HEK293 (cell line): ENCODE data around the gene CLCNKA.

Source experiments
- CTCF ChIA-PET: fragments of 350-600 bp; formaldehyde crosslinking; extraction: SDS; loops from one replicate; lab custom pipeline; 2021; ENCODE audit warnings: antibody characterized with exemption; lab: Yijun Ruan, JAX
- POLR2A ChIA-PET: fragments of 300-600 bp; formaldehyde crosslinking; extraction: SDS; loops from one replicate; lab custom pipeline; 2020; ENCODE audit warnings: antibody characterized with exemption, inconsistent platforms; lab: Yijun Ruan, JAX
- H3K27ac ChIP-seq: fragments of 200-500 bp; sonication (Bioruptor generic); 2 replicates; pipeline ENCODE4 v1.5.1; 2014; ENCODE audit warnings: low read depth, low read length, control low read depth, inconsistent platforms; ENCODE audit errors: extremely low read depth
- H3K36me3 ChIP-seq, 2 experiments: fragments of 200-500 bp in 1 of 2; sonication (Bioruptor generic) in 1 of 2; 1 replicate in 1 of 2; 2 replicates in 1 of 2; pipeline ENCODE4 v1.5.1; 2014 to 2017; ENCODE audit warnings: inconsistent platforms in 2 of 2, low read length in 2 of 2; ENCODE audit not compliant: control insufficient read depth in 2 of 2, insufficient read depth in 1 of 2
- H3K4me1 ChIP-seq: fragments of 200-500 bp; sonication (Bioruptor generic); 2 replicates; pipeline ENCODE4 v1.5.1; 2014; ENCODE audit warnings: mild to moderate bottlenecking, low read length, inconsistent platforms; ENCODE audit not compliant: control insufficient read depth, insufficient read depth
- H3K4me3 ChIP-seq: 2 replicates; pipeline ENCODE4 v1.5.1; 2011; ENCODE audit warnings: low read depth, mild to moderate bottlenecking, control low read depth, low read length, moderate library complexity
- H3K9me3 ChIP-seq: fragments of 200-500 bp; sonication (Bioruptor generic); 2 replicates; pipeline ENCODE4 v1.5.1; 2014; ENCODE audit warnings: low read depth, low read length, inconsistent platforms; ENCODE audit not compliant: control insufficient read depth, insufficient read depth
- AEBP2 ChIP-seq: fragments of 450-650 bp; formaldehyde crosslinking; IDR thresholded peaks from 2 replicates; pipeline ENCODE4 v1.5.1; 2016; ENCODE audit warnings: missing biosample characterization, missing genetic modification characterization, borderline replicate concordance
- CTCF ChIP-seq: fragments of 450-650 bp; formaldehyde crosslinking; IDR thresholded peaks from 2 replicates; pipeline ENCODE4 v1.5.1; 2016; ENCODE audit warnings: missing biosample characterization, missing genetic modification characterization
- GLIS1 ChIP-seq: fragments of 450-650 bp; formaldehyde crosslinking; IDR thresholded peaks from 2 replicates; pipeline ENCODE4 v1.5.1; 2016; ENCODE audit warnings: missing biosample characterization, missing genetic modification characterization
- SCRT1 ChIP-seq: fragments of 450-650 bp; formaldehyde crosslinking; IDR thresholded peaks from 2 replicates; pipeline ENCODE4 v1.5.1; 2016; ENCODE audit warnings: missing biosample characterization, missing genetic modification characterization, borderline replicate concordance
- SP2 ChIP-seq: fragments of 450-650 bp; formaldehyde crosslinking; IDR thresholded peaks from 2 replicates; pipeline ENCODE4 v1.5.1; 2016; ENCODE audit warnings: missing biosample characterization, missing genetic modification characterization
- SP3 ChIP-seq: fragments of 450-650 bp; formaldehyde crosslinking; IDR thresholded peaks from 2 replicates; pipeline ENCODE4 v1.5.1; 2016; ENCODE audit warnings: missing biosample characterization, missing genetic modification characterization
- ZBTB17 ChIP-seq: fragments of 450-650 bp; formaldehyde crosslinking; IDR thresholded peaks from 2 replicates; pipeline ENCODE4 v1.5.1; 2016; ENCODE audit warnings: missing biosample characterization, missing genetic modification characterization
- ZBTB8A ChIP-seq: fragments of 450-650 bp; formaldehyde crosslinking; IDR thresholded peaks from 2 replicates; pipeline ENCODE4 v1.5.1; 2016; ENCODE audit warnings: missing biosample characterization, missing genetic modification characterization
- ZNF311 ChIP-seq: fragments of 450-650 bp; formaldehyde crosslinking; IDR thresholded peaks from 2 replicates; pipeline ENCODE4 v1.5.1; 2017; ENCODE audit warnings: missing biosample characterization, missing genetic modification characterization, borderline replicate concordance
- ZNF391 ChIP-seq: fragments of 450-650 bp; formaldehyde crosslinking; IDR thresholded peaks from 2 replicates; pipeline ENCODE4 v1.5.1; 2016; ENCODE audit warnings: low read depth, missing biosample characterization, missing genetic modification characterization, borderline replicate concordance
- ZNF423 ChIP-seq: fragments of 450-650 bp; formaldehyde crosslinking; IDR thresholded peaks from 2 replicates; pipeline ENCODE4 v1.5.1; 2016; ENCODE audit warnings: missing biosample characterization, missing genetic modification characterization
- ZNF501 ChIP-seq: fragments of 450-650 bp; formaldehyde crosslinking; IDR thresholded peaks from 2 replicates; pipeline ENCODE4 v1.5.1; 2016; ENCODE audit warnings: missing biosample characterization, missing genetic modification characterization
- ZNF555 ChIP-seq: fragments of 450-650 bp; formaldehyde crosslinking; conservative IDR thresholded peaks from 2 replicates; pipeline ENCODE4 v1.5.1; 2017; ENCODE audit warnings: missing biosample characterization, mild to moderate bottlenecking, missing genetic modification characterization, inconsistent platforms
- ZNF629 ChIP-seq: fragments of 450-650 bp; formaldehyde crosslinking; IDR thresholded peaks from 2 replicates; pipeline ENCODE4 v1.5.1; 2017; ENCODE audit warnings: missing biosample characterization, missing genetic modification characterization
- ZNF658 ChIP-seq: fragments of 450-650 bp; formaldehyde crosslinking; IDR thresholded peaks from 2 replicates; pipeline ENCODE4; 2016; ENCODE audit warnings: missing biosample characterization, missing genetic modification characterization
- ZNF664 ChIP-seq: fragments of 450-650 bp; formaldehyde crosslinking; IDR thresholded peaks from 2 replicates; pipeline ENCODE4 v1.5.1; 2016; ENCODE audit warnings: missing biosample characterization, missing genetic modification characterization
- ZNF777 ChIP-seq: fragments of 450-650 bp; formaldehyde crosslinking; IDR thresholded peaks from 2 replicates; pipeline ENCODE4 v1.5.1; 2017; ENCODE audit warnings: missing biosample characterization, missing genetic modification characterization, borderline replicate concordance
- TF ChIP-seq, protein P1 (sequence below): fragments of 450-650 bp; formaldehyde crosslinking; IDR thresholded peaks from 2 replicates; pipeline ENCODE4; 2016; ENCODE audit warnings: missing biosample characterization, missing genetic modification characterization
- TF ChIP-seq, protein P2 (sequence below): fragments of 450-650 bp; formaldehyde crosslinking; IDR thresholded peaks from 2 replicates; pipeline ENCODE4 v1.5.1; 2016; ENCODE audit warnings: missing biosample characterization, missing genetic modification characterization
- TF ChIP-seq, protein P3 (sequence below): fragments of 450-650 bp; IDR thresholded peaks from 2 replicates; pipeline ENCODE4 v1.5.1; 2018; ENCODE audit warnings: missing biosample characterization, mild to moderate bottlenecking, missing genetic modification characterization
- TF ChIP-seq, protein P4 (sequence below): fragments of 450-650 bp; formaldehyde crosslinking; IDR thresholded peaks from 2 replicates; pipeline ENCODE4 v1.5.1; 2016; ENCODE audit warnings: missing biosample characterization, missing genetic modification characterization

CLCNKA gene

GRCh38 chr1:16077406-16078245, 55.8 kb downstream of the CLCNKA start:
- no peak overlapping the region for H3K27ac ChIP-seq
- ChIA-PET CTCF (interaction anchor here (0.5 to 9.7 kb wide), 13 partner anchors 8 to 909 kb away, joined by 3 to 427 read pairs (median 9); partner anchors contain the start of gene EPHA2), POLR2A (interaction anchor here (0.5 kb wide), 1 partner anchor 122 kb away, joined by 4 read pairs; no protein-coding TSS in a partner anchor)
- H3K36me3 ChIP-seq = no peaks in the 10 kb centered on the region
- H3K4me3 ChIP-seq = no peak overlapping the region
- H3K9me3 ChIP-seq = no peaks in the 10 kb centered on the region
- TF ChIP-seq ZNF664 (tag by site-specific recombination) = peak; percentile 67; the same call in 1 of the 2 replicates
- no peak for TF ChIP-seq ZNF311 (tag by site-specific recombination)
- peak; percentile 65 for TF ChIP-seq SP2 (tag by site-specific recombination)
- no peak for TF ChIP-seq ZNF777 (tag by site-specific recombination)
- H3K4me1 ChIP-seq = no peaks in the 10 kb centered on the region

GRCh38 chr1:16078925-16079656, 57.3 kb downstream of the CLCNKA start:
- H3K9me3 ChIP-seq = no peaks in the 10 kb centered on the region
- H3K36me3 ChIP-seq = no peaks in the 10 kb centered on the region
- H3K4me3 ChIP-seq = no peak overlapping the region
- ChIA-PET CTCF (interaction anchor here (0.6 to 9.7 kb wide), 37 partner anchors 10 to 775 kb away, joined by 3 to 427 read pairs (median 5); partner anchors contain the start of gene EPHA2), POLR2A (interaction anchor here (0.6 to 1.1 kb wide), 3 partner anchors 102 to 128 kb away, joined by 3 to 4 read pairs (median 3); no protein-coding TSS in a partner anchor)
- H3K4me1 ChIP-seq = no peaks in the 10 kb centered on the region
- H3K27ac ChIP-seq = no peak overlapping the region
- TF ChIP-seq, protein P1, sequence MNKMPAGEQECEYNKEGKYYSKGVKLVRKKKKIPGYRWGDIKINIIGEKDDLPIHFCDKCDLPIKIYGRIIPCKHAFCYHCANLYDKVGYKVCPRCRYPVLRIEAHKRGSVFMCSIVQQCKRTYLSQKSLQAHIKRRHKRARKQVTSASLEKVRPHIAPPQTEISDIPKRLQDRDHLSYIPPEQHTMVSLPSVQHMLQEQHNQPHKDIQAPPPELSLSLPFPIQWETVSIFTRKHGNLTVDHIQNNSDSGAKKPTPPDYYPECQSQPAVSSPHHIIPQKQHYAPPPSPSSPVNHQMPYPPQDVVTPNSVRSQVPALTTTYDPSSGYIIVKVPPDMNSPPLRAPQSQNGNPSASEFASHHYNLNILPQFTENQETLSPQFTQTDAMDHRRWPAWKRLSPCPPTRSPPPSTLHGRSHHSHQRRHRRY (tag by site-specific recombination) = no peak
- peak; percentile 92 for TF ChIP-seq CTCF (tag by site-specific recombination)
- peak; percentile 29; the same call in 1 of the 2 replicates for TF ChIP-seq ZNF629 (tag by site-specific recombination)
- TF ChIP-seq, protein P2, sequence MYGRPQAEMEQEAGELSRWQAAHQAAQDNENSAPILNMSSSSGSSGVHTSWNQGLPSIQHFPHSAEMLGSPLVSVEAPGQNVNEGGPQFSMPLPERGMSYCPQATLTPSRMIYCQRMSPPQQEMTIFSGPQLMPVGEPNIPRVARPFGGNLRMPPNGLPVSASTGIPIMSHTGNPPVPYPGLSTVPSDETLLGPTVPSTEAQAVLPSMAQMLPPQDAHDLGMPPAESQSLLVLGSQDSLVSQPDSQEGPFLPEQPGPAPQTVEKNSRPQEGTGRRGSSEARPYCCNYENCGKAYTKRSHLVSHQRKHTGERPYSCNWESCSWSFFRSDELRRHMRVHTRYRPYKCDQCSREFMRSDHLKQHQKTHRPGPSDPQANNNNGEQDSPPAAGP (tag by site-specific recombination) = peak; percentile 59; the same call in 1 of the 2 replicates
- TF ChIP-seq ZNF423 (tag by site-specific recombination) = 0 out of 2 replicates have a peak, but pooled peaks have one; percentile 13
- TF ChIP-seq ZNF391 (tag by site-specific recombination) = 0 out of 2 replicates have a peak, but pooled peaks have one; percentile 44
- TF ChIP-seq, protein P3, sequence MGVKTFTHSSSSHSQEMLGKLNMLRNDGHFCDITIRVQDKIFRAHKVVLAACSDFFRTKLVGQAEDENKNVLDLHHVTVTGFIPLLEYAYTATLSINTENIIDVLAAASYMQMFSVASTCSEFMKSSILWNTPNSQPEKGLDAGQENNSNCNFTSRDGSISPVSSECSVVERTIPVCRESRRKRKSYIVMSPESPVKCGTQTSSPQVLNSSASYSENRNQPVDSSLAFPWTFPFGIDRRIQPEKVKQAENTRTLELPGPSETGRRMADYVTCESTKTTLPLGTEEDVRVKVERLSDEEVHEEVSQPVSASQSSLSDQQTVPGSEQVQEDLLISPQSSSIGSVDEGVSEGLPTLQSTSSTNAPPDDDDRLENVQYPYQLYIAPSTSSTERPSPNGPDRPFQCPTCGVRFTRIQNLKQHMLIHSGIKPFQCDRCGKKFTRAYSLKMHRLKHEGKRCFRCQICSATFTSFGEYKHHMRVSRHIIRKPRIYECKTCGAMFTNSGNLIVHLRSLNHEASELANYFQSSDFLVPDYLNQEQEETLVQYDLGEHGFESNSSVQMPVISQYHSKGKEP (tag by site-specific recombination) = 0 out of 2 replicates have a peak, but pooled peaks have one; percentile 40
- TF ChIP-seq, protein P4, sequence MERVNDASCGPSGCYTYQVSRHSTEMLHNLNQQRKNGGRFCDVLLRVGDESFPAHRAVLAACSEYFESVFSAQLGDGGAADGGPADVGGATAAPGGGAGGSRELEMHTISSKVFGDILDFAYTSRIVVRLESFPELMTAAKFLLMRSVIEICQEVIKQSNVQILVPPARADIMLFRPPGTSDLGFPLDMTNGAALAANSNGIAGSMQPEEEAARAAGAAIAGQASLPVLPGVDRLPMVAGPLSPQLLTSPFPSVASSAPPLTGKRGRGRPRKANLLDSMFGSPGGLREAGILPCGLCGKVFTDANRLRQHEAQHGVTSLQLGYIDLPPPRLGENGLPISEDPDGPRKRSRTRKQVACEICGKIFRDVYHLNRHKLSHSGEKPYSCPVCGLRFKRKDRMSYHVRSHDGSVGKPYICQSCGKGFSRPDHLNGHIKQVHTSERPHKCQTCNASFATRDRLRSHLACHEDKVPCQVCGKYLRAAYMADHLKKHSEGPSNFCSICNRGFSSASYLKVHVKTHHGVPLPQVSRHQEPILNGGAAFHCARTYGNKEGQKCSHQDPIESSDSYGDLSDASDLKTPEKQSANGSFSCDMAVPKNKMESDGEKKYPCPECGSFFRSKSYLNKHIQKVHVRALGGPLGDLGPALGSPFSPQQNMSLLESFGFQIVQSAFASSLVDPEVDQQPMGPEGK (tag by site-specific recombination) = peak; percentile 18; the same call in 1 of the 2 replicates
- no peak for TF ChIP-seq ZNF555 (tag by site-specific recombination)
- TF ChIP-seq ZBTB8A (tag by site-specific recombination) = no peak
- no peak for TF ChIP-seq AEBP2 (tag by site-specific recombination)
- peak; percentile 93 for TF ChIP-seq SCRT1 (tag by site-specific recombination)
- TF ChIP-seq SP3 = no peak
- no peak for TF ChIP-seq ZNF658
- 0 out of 2 replicates have a peak, but pooled peaks have one; percentile 48 for TF ChIP-seq ZBTB17 (tag by site-specific recombination)
- 0 out of 2 replicates have a peak, but pooled peaks have one; percentile 33 for TF ChIP-seq ZNF501
- peak; percentile 49 for TF ChIP-seq GLIS1 (tag by site-specific recombination)
